Fibroblast of lung (primary cell): ENCODE results near the gene CAMTA1. TPM values are rescaled to one million over a fixed set of nuclear protein-coding genes. Genes with fewer than 3 reads are reported as not detected.

ENCODE experiments used
- DNase-seq, 2 donors: peaks; one replicate each; pipeline versions ENCODE4 v3.0.0 to v3.0.0-alpha.2; 2010; ENCODE audit warnings: low read depth in 2 of 2
- H2AFZ ChIP-seq: 2 replicates; pipeline ENCODE4 v1.5.1; 2012; ENCODE audit warnings: low read length, control low read depth, inconsistent platforms
- H3K27ac ChIP-seq: 2 replicates; pipeline ENCODE4 v1.5.1; 2011; ENCODE audit warnings: low read length, control low read depth; ENCODE audit not compliant: insufficient read depth
- H3K27me3 ChIP-seq: 2 replicates; pipeline ENCODE4 v1.5.1; 2011; ENCODE audit warnings: mild to moderate bottlenecking, low read length; ENCODE audit not compliant: control insufficient read depth, insufficient read depth
- H3K36me3 ChIP-seq: 2 replicates; pipeline ENCODE4 v1.5.1; 2011; ENCODE audit warnings: low read length; ENCODE audit not compliant: control insufficient read depth, insufficient read depth
- H3K4me1 ChIP-seq: 2 replicates; pipeline ENCODE4 v1.5.1; 2011; ENCODE audit warnings: low read length; ENCODE audit not compliant: control insufficient read depth, insufficient read depth; ENCODE audit errors: extremely low read depth
- H3K4me2 ChIP-seq: 2 replicates; pipeline ENCODE4 v1.5.1; 2011; ENCODE audit warnings: low read length, control low read depth; ENCODE audit not compliant: insufficient read depth; ENCODE audit errors: extremely low read depth
- H3K4me3 ChIP-seq, 4 experiments: fragments of 200-600 bp in 1 of 4; sonication (generic) in 1 of 4; replicated peaks in 1 of 4; 2 replicates each; pipeline ENCODE4 v1.5.1; 2011 to 2016; ENCODE audit warnings: low read length in 4 of 4, low read depth in 3 of 4, mild to moderate bottlenecking in 3 of 4, control low read depth in 2 of 4, inconsistent platforms in 1 of 4, mixed read lengths in 1 of 4; ENCODE audit not compliant: insufficient read depth in 1 of 4; ENCODE audit errors: control extremely low read depth in 1 of 4
- H3K79me2 ChIP-seq: 2 replicates; pipeline ENCODE4 v1.5.1; 2012; ENCODE audit warnings: mild to moderate bottlenecking, low read length, inconsistent platforms; ENCODE audit not compliant: control insufficient read depth, insufficient read depth
- H3K9ac ChIP-seq: 2 replicates; pipeline ENCODE4 v1.5.1; 2011; ENCODE audit warnings: mild to moderate bottlenecking, low read length, control low read depth; ENCODE audit not compliant: insufficient read depth
- H3K9me3 ChIP-seq: 2 replicates; pipeline ENCODE4 v1.5.1; 2012; ENCODE audit warnings: low read depth, low read length; ENCODE audit not compliant: control insufficient read depth, insufficient read depth
- H4K20me1 ChIP-seq: 2 replicates; pipeline ENCODE4 v1.5.1; 2011; ENCODE audit warnings: low read length; ENCODE audit not compliant: control insufficient read depth, insufficient read depth; ENCODE audit errors: extremely low read depth
- EZH2 ChIP-seq: IDR thresholded peaks from 2 replicates; pipeline ENCODE4 v1.5.1; 2012; ENCODE audit warnings: low read length, control low read depth, mild to moderate bottlenecking; ENCODE audit errors: missing control alignments
- polyA plus RNA-seq, 2 donors: library from polyadenylated mRNA; depleted of rRNA in 1 of 2; stranded (reverse) in 1 of 2; unstranded in 1 of 2; fragments of >200 nt; gene quantifications; 2 replicates each; pipeline ENCODE4 v1.2.1, GENCODE V29; 2011 to 2012; ENCODE audit warnings: missing spikeins in 1 of 2
- total RNA-seq: library from RNA; depleted of rRNA; stranded (reverse); fragments of >200 nt; gene quantifications from 2 replicates; pipeline ENCODE4 v1.2.1, GENCODE V29; 2014
- TF ChIP-seq, protein P1 (sequence below), 2 donors: IDR thresholded peaks in 1 of 2; conservative IDR thresholded peaks in 1 of 2; 1 replicate in 1 of 2; 2 replicates in 1 of 2; pipeline ENCODE4 v1.5.1; 2011 to 2012; ENCODE audit warnings: low read length in 2 of 2, control low read depth in 1 of 2, inconsistent platforms in 1 of 2, low read depth in 1 of 2, mild to moderate bottlenecking in 1 of 2

Gene CAMTA1
- total and polyA plus RNA-seq, 2 donors (not counting 1 experiment from before 2014, with no cell fraction given): 47.6 to 86.0 TPM

DNA sequence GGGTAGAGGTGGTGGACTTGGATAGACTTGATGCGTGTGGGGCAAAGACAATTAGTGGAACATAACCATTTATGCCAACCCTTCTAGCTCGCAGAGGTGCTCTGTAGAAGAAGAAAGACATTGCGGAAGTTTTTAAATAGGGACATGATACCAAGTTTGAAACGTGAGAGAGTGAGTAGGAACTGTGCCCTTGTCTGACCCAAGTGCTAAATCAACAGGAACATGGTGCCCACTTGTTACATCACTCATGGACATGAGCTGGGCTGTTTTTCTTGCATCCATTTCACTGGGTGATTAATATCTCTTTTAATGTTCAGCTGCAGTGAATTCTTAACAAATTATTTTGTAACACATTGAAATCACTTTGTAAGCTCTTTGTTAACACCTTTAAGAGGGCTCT is 577.7 kb downstream of the CAMTA1 start:
- Histone ChIP-seq H3K4me3 (no peak overlapping the region), H3K79me2 (no peaks in the 10 kb centered on the region)
- TF ChIP-seq, protein P1, sequence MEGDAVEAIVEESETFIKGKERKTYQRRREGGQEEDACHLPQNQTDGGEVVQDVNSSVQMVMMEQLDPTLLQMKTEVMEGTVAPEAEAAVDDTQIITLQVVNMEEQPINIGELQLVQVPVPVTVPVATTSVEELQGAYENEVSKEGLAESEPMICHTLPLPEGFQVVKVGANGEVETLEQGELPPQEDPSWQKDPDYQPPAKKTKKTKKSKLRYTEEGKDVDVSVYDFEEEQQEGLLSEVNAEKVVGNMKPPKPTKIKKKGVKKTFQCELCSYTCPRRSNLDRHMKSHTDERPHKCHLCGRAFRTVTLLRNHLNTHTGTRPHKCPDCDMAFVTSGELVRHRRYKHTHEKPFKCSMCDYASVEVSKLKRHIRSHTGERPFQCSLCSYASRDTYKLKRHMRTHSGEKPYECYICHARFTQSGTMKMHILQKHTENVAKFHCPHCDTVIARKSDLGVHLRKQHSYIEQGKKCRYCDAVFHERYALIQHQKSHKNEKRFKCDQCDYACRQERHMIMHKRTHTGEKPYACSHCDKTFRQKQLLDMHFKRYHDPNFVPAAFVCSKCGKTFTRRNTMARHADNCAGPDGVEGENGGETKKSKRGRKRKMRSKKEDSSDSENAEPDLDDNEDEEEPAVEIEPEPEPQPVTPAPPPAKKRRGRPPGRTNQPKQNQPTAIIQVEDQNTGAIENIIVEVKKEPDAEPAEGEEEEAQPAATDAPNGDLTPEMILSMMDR (conservative IDR thresholded peaks at IDR 0.05 in 1 of 2, IDR thresholded peaks at IDR 0.05 in 1 of 2; ENCODE audit: low read depth in 1 of 2, low read length in 2 of 2): no peak

DNA sequence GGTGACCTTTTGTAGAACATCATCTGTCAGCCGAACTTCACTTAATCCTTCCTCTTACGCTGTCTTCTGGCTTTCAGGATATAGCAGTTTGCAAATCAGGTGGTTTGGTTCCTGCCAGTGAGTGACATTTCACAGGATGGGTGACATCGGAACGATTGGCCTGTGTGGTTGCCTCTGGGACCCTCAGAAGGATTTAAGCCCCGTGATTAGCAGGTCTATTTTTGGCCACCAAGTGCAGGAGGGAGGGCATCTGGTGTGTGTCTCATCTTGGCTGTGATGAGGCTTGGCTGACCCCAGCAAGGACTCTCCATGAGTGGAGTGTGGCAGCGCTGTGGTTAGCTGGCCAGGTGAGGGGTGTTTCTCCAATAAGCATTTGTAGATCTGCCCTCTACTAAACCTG is 578.2 kb downstream of the CAMTA1 start:
- Histone ChIP-seq H3K4me3 (no peak overlapping the region), H2AFZ (no peak overlapping the region), H3K27me3 (peaks cover 6% of the 10 kb centered on the region), H3K4me2 (no peak overlapping the region), H3K4me1 (no peaks in the 10 kb centered on the region), H3K36me3 (no peaks in the 10 kb centered on the region), H3K27ac (no peak overlapping the region), H4K20me1 (no peaks in the 10 kb centered on the region), H3K9ac (no peak overlapping the region), H3K79me2 (no peaks in the 10 kb centered on the region), H3K9me3 (no peaks in the 10 kb centered on the region)
- no peak for DNase-seq
- no peak for TF ChIP-seq EZH2
- TF ChIP-seq, protein P1 (conservative IDR thresholded peaks at IDR 0.05 in 1 of 2, IDR thresholded peaks at IDR 0.05 in 1 of 2; ENCODE audit: low read depth in 1 of 2, low read length in 2 of 2): no peak

More for the DNA sequence above, 577.7 kb downstream of the CAMTA1 start:
- Histone ChIP-seq H3K9me3 (no peaks in the 10 kb centered on the region), H3K9ac (no peak overlapping the region), H3K4me2 (no peak overlapping the region), H3K4me1 (no peaks in the 10 kb centered on the region), H4K20me1 (no peaks in the 10 kb centered on the region), H2AFZ (no peak overlapping the region), H3K27me3 (peaks cover 6% of the 10 kb centered on the region), H3K36me3 (no peaks in the 10 kb centered on the region), H3K27ac (no peak overlapping the region)
- DNase-seq: no peak

DNA sequence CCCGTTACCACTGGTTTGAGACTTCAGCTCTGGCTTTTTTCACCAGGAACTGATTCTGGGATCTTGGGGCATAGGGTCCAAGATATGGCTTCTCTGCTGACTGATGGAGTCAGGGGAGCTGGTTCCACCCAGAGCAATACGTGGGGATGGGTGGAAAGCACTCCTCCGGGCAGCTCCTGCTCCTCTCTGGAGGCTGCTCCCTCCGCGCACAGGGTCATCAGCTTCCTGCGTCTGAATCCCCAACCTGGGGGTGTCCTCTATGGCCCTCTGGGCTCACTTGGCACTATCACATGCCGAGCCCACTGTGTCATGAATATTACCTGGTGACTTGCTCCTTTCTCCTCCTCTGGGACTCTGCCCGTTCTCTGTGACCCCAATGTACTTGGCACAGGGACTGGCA is 580.5 kb downstream of the CAMTA1 start:
- Histone ChIP-seq H3K79me2 (no peaks in the 10 kb centered on the region), H3K27me3 (peaks cover 4% of the 10 kb centered on the region), H2AFZ (no peak overlapping the region), H3K4me3 (no peak overlapping the region), H3K4me2 (no peak overlapping the region), H3K9ac (no peak overlapping the region), H3K4me1 (no peaks in the 10 kb centered on the region), H4K20me1 (no peaks in the 10 kb centered on the region), H3K9me3 (no peaks in the 10 kb centered on the region), H3K27ac (no peak overlapping the region), H3K36me3 (no peaks in the 10 kb centered on the region)
- no peak for DNase-seq
- no peak for TF ChIP-seq EZH2
- TF ChIP-seq, protein P1 (conservative IDR thresholded peaks at IDR 0.05 in 1 of 2, IDR thresholded peaks at IDR 0.05 in 1 of 2; ENCODE audit: low read depth in 1 of 2, low read length in 2 of 2): no peak
